GM12801 (cell line): Measurements from ENCODE around the gene MEDAG.

Experiments used
- CTCF ChIP-seq: IDR thresholded peaks from one replicate; pipeline ENCODE4 v1.5.1; 2011; ENCODE audit warnings: control low read depth; ENCODE audit not compliant: insufficient read length; ENCODE audit errors: extremely low read depth

The MEDAG gene

GRCh38 chr13:30863231-30863630, 42.8 kb upstream of the MEDAG start:
- no peak for TF ChIP-seq CTCF

DNA sequence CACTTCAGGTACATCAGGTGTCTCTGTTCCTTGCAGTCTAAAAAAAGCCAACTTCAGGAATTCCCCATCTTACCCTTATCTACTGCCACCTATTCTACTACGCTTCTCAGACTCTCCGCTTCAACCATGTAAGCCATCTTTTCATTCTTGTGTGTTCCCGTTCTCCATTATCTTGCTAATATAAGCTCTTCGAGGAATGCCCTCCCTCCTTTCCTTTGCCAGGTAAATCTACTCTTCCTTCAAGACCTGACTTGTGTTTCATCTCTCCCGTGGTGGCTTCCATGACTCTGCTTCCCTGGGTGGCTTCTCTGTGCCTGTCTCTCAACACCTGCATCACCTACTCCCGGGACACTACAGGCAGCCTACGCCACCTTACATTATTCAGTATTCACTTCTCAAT, 42.3 kb upstream of the MEDAG start:
- no peak for TF ChIP-seq CTCF

DNA sequence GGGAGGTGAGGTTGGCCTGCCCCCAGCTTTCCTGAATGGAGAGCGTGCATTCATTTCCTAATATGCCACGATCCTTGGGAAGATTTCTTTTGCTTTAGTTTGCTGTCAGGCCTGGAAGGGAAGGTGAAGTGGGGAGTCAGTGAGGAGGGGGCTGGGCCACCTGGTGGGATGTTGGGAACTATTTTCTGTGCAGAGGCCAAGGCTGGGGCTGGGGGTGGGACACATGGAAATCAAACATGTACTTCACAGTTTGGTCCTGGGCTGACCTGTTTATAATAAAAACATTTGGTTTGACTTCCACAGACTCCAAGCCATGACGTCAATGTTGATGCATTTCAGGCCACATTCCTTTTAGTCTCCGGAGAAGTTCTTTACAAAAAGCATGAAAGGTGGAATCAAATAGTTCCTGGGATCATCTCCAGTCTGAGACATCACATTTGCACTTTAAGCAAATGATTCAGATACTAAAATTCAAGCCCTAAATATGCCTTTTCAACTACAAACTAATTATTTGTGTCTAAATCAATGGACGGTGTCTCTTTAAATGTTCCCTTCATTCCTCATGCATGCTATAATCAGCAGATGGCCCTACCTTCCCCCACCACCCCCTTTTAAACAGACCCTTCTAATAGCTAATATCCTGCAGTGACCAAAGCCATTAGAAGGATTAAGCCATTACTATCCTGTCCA, 41.5 kb upstream of the MEDAG start:
- TF ChIP-seq CTCF: no peak

- no peak for TF ChIP-seq CTCF
Measured at GRCh38 chr13:30865123-30866049, 40.7 kb upstream of the MEDAG start.

- no peak for TF ChIP-seq CTCF
Measured at GRCh38 chr13:30866677-30867076, 39.4 kb upstream of the MEDAG start.

- no peak for TF ChIP-seq CTCF
Measured at GRCh38 chr13:30867089-30867669, 38.9 kb upstream of the MEDAG start.

- no peak for TF ChIP-seq CTCF
Measured at GRCh38 chr13:30868799-30869470, 37.1 kb upstream of the MEDAG start.
